Neural progenitor cell (in vitro differentiated cells): ENCODE measurements around the gene NEGR1.

ENCODE experiments used
- EZH2 ChIP-seq: fragments of 200-600 bp; sonication (generic); IDR thresholded peaks from 2 replicates; pipeline ENCODE4 v1.6.1; 2017; ENCODE audit warnings: antibody characterized with exemption, mild to moderate bottlenecking, moderate library complexity
- EZH2phosphoT487 ChIP-seq: fragments of 200-600 bp; sonication (generic); IDR thresholded peaks from 2 replicates; pipeline ENCODE4 v1.6.1; 2017; ENCODE audit warnings: antibody characterized with exemption
- TF ChIP-seq, protein P1 (sequence below): fragments of 200-600 bp; sonication (generic); IDR thresholded peaks from 2 replicates; pipeline ENCODE4 v1.5.1; 2017; ENCODE audit warnings: antibody characterized with exemption, mild to moderate bottlenecking

DNA sequence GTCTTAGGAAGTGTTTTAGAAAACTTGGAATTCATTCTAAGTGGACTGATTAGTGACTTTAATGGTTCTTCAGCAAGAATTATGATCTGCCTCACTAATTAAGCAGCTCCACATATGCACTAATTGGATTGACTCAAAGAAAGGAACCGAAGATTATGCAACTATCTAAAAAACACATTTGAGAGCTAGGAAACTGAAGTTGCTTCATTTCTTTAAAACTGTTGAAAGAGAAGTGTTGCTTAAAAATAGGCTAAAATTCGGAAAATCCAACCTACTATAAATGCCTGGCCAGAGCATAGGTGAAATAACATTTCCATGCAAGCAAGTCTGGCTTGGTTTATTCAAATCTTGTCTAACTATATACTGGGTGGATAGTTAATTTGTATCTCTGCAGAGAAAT, 698.6 kb downstream of the NEGR1 start:
- TF ChIP-seq, protein P1, sequence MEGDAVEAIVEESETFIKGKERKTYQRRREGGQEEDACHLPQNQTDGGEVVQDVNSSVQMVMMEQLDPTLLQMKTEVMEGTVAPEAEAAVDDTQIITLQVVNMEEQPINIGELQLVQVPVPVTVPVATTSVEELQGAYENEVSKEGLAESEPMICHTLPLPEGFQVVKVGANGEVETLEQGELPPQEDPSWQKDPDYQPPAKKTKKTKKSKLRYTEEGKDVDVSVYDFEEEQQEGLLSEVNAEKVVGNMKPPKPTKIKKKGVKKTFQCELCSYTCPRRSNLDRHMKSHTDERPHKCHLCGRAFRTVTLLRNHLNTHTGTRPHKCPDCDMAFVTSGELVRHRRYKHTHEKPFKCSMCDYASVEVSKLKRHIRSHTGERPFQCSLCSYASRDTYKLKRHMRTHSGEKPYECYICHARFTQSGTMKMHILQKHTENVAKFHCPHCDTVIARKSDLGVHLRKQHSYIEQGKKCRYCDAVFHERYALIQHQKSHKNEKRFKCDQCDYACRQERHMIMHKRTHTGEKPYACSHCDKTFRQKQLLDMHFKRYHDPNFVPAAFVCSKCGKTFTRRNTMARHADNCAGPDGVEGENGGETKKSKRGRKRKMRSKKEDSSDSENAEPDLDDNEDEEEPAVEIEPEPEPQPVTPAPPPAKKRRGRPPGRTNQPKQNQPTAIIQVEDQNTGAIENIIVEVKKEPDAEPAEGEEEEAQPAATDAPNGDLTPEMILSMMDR: no peak
- no peak for TF ChIP-seq EZH2
- no peak for TF ChIP-seq EZH2phosphoT487
